Bone marrow (tissue), 2 donors: Measurements from ENCODE around the gene TAC1.
"Not testable (repeated sequence)": the region's sequence is repeated elsewhere in the genome, so short reads cannot be mapped to it uniquely, and the experiment has no call there.

Experiments used
- DNase-seq, 2 donors: peaks; one replicate each; lab custom pipeline; 2025; lab: John Stamatoyannopoulos, UW

TAC1 gene, protein sequence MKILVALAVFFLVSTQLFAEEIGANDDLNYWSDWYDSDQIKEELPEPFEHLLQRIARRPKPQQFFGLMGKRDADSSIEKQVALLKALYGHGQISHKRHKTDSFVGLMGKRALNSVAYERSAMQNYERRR

DNA sequence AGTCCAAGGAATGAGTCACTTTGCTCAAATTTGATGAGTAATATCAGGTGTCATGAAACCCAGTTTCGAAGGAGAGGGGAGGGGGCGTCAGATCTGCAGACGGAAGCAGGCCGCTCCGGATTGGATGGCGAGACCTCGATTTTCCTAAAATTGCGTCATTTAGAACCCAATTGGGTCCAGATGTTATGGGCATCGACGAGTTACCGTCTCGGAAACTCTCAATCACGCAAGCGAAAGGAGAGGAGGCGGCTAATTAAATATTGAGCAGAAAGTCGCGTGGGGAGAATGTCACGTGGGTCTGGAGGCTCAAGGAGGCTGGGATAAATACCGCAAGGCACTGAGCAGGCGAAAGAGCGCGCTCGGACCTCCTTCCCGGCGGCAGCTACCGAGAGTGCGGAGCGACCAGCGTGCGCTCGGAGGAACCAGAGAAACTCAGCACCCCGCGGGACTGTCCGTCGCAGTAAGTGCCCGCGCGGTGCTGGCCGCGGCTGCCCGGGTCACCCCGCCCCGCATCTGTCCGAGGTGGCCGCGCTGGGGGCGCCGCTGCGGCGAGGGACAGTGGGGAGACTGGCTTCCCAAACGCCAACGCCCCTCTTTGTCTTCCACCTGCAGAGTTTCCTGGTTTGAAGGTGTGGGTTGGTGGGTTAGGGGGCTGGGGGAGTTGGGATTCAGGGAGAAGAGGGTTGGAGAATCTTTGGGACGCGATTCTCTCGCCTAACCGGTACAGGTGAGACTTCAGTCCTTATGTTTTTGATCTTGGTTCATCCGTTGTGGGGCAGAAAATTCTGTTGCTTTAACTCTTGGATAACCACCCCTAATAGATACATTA is at the start of gene TAC1:
Gene TAC1 (plus strand): TSS at position 351 of the 829 bp plus-strand sequence. CDS start 527 bp downstream, outside the sequence.
- DNase-seq: no peak

DNA sequence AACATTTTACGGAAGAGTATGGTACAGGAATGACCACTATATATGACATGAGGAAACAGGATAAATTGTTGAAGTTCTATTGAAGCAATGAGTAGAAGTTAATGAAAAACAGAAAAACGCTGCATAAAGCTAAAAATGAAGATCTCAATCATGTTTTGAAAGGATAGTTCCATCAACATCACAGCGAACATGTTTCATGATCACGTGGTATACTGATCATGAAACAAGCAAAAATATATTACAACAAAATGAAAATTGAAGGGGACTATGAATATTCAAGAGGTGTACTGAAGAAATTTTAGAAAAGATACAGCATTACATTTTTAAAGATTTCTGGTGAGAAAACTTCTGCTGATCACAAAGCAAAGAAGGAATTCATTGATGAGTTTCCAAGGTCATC is 45.9 kb upstream of the TAC1 start:
- DNase-seq: no peak

DNA sequence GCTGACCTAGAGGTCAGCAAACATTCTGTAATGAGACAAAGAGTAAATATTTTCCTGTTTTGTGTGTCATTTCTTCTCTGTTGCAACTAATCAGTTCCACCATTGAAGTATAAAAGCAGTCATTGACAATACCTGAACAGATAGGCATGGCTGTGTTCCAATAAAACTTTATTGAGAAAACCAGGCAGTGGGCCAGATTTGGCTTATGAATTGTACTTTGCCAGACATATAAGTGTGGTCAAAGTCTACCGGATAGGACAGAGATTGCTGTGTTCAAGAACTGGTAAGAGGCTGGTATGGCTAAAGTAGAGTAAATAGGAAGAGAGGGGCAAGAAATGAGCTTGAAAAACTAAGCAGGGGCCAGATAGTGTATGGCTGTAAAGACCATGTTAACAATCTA is 38.3 kb upstream of the TAC1 start:
- no peak for DNase-seq

DNA sequence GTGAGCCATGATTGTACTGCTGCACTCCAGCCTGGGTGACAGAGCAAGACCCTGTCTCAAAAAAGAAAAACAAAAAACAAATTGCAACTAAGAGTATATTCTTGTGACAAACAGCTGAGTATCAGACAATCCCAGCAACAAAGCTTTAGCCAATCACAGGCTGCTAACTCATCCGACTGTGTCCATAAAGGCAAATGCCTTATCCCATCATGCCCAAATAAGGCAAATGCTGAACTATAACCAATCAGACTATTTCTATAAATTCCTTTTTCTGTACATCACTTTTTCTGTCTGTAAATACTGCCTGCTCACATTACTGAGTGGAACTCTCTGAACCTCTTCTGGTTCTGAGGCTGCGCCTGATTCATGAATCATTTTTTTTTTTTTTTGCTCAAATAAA is 37.5 kb upstream of the TAC1 start:
- DNase-seq: no peak

DNA sequence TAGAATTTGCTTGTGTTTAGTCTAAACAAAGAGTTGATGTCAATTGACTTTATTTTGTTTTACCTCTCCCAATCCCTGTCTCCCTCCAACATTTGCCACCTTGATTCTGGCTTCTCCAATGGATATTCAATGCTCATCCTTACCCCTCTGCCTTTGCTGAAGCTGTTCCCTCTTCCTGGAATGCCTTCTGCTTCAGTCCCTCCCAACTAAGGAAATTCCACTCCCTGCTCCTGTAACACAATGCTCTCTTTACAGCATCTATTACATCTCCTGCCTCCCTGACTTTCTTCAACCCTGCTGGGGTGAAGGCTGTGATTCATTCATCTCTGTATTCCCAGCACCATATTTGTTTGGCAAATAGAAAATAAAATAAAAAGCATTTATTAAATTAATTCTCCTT is 34.5 kb upstream of the TAC1 start:
- DNase-seq: no peak

DNA sequence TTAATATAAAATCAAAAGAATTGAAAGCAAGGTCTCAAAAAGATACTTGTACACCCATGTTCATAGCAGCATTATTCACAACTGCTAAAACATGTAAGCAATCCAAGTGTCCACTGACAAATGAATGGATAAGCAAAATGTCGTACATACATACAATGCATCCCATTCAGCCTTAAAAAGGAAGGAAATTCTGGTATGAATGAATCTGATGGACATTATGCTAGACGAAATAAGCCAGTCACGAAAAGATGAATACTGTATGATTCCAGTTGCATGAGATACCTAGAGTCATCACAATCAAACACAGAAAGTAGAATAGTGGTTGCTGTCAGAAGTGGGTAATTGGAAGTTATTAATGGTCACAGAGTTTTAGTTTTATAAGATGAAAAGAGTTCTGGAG is 9.5 kb upstream of the TAC1 start:
- DNase-seq: no peak

DNA sequence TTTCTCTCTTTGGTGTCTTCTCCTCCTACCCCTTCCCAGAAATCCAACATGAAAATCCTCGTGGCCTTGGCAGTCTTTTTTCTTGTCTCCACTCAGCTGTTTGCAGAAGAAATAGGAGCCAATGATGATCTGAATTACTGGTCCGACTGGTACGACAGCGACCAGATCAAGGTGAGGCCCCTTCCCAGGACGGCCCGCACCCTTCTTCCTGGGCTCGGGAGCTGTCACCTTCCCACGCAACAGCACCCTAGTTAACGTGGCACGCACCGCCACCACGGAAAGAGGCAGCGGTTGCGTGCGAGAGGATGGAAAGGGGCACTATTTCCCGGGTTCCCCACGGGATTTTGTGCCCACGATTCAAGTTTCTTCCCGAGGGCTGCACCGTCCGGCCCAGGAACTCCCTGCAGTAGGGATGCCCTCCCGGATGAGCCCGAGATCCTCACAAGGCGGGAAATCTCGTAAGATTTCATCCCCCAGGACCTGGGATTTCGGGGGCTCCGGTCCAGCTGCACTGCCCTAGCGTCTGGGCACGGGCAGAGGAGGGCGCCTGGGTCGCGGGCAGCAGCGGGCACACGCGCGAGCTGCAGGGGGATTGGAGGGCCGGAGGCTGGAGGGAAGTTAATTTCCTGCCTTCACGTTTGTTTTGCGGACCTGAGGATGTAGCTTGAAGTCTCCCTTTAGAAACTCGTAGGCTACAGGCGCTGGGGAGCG is 834 bp downstream of the TAC1 start:
- no peak for DNase-seq

DNA sequence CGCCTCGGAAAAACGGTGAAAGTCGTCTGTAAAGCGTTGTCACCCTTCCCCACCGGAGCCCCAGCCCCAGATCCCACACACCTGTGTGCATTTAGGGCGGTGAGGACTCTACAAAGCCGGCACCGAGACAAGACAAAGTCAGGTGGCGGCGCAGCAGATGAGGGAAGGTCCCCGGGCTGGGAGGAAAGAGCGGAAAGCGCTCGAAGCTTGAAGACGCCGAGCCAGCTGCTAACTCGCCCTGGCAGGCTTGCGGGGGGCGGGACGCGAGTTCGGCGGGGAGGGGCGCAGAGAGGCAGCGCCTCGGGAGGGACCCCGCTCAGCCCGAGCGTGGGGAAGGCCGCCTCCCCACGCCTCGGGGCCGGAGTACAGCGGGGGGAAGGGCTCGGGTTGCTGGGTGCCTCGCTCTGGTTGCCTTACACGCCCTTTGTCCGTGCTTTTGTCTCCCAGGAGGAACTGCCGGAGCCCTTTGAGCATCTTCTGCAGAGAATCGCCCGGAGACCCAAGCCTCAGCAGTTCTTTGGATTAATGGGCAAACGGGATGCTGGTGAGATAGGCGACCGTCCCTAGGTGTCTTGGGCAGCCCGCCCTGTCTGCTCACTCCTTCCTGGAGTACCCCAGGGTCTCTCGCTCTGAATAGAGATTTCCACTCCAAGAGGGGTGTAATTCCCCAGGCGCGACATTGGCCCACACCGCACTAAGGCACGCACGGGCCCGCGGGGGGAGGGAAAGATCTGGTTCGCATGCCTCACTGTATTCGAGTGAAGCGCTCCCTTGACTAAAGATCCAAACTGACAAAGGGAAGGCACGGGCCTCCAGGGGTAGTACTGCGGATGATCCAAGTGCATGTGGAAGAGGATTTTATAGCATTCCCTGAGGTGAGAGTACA is 1.6 kb downstream of the TAC1 start:
- no peak for DNase-seq

DNA sequence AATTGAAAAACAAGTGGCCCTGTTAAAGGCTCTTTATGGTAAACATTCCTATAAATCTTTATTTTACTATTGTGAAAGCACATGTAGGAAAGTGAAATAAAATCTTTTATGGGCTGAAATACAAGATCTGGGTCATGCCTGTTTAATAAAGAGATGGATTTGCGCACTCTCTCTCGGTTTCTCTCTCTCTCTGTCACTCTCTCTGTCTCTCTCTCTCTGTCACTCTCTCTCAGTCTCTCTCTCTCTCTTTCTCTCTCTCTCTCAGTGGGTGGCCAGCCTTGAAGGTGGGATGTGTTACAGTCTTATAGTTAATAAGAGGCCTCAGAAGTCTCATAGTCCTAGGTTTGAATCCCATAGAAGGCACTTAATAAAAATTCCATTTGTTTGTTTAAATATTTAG is 2.4 kb downstream of the TAC1 start:
- no peak for DNase-seq

DNA sequence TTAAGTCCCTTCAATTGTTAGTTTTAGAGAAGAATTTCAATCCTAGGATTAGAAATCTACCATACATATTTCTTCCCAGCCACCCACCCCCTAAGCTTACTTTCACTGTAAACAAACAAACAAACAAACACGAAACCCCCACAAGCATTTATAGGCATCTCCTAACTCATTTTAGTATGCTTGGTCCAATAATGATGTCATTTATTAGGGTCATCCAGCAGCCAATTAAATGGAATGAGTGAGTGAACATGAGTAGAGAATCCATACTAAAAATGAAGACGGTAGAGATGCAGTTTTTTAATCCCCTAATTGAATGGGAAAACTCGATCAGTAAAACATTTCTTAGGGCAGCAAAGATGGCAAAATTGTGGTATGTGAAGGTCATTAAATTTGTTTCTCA is 3.2 kb downstream of the TAC1 start:
- DNase-seq: no peak

DNA sequence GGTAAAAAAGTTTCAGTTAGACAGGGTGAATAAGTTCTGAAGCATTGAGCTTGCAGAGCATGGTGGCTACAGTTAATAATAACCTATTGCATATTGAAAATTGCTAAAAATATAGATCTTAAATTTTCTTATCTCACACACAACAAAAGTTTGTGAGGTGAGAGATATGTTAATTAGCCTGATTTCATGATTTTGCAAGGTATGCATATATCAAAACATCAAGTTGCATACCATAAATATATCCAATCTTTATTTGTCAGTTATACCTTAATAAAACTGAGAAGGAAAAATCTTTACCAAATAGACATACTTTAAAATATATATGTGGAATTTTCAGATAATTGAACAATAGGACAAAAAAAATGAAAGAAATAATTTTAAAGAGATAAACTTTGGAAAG is 16.6 kb downstream of the TAC1 start:
- no peak for DNase-seq

DNA sequence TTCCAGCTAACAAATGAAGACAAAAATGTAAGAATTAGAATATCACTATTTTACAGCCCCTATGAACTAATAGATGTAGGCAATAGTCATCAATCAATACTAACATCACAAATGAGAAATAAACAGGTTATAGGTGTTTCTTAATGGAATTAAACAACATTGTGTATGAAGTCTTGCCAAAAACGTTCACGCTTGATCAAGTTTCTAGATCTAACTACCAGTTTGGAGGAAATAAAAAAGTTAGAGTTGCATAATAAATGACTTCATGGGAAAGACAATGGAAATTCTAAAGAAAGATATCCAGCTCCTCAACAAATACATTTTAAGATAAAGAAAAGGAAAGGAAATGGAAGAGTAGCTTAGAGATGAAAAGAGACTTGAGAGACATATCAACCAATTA is 19.7 kb downstream of the TAC1 start:
- DNase-seq: no peak

DNA sequence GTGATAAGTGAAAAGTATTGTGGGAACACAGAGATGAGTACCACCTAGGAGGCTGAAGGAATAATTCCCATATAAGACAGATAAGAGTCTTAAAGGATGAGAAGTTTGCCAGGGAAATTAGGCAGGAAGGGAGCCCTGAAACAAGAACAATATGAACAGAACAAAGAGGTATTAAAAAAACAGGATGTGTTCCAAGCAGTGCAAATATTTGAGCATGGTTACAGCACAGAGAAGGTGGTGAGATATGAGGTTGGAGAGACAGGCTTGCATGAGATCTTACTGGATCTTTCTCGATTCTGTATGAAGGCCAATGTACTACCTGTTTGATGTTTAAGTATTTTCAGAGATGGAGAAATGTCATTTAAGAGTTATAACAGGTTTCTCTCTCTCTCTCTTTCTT is 20.3 kb downstream of the TAC1 start:
- no peak for DNase-seq

DNA sequence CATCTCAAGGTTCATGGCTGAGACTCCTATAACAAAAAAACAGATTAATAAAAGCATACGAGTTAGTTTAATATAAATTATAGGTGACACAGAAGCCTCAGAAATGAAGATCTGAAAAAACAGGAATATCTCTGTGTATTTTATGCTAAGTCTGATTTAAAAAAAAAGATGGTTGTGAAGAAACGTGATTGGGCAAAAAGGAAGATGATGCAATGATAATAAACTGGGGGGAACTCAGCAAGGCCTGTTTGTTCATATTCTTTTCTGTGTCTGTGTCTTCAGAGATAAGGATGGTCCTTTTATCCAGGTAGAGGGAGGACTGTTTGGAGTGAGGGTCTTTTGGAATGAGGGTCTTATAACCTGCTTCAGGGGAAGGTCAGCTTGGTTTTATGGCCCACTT is 25.9 kb downstream of the TAC1 start:
- DNase-seq: no peak

DNA sequence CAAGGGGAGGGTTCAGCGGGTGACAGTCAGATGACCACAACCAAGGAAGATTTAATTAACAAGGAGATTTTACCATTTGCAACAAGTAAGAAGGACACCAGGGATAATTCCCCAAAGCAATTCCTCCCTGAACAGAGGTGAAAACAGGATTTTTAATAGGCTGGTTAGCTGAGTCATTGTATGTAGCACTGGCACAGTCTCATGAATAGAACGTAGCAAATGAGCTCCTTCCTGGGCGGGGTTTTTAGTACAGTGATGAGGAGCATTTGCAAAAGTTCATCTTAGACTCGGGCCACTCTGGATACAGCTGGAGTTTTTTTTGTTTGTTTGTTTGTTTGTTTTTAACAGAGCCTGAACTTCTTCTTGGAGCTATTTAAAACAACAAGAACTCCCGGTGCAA is 39.0 kb downstream of the TAC1 start:
- DNase-seq: no peak

DNA sequence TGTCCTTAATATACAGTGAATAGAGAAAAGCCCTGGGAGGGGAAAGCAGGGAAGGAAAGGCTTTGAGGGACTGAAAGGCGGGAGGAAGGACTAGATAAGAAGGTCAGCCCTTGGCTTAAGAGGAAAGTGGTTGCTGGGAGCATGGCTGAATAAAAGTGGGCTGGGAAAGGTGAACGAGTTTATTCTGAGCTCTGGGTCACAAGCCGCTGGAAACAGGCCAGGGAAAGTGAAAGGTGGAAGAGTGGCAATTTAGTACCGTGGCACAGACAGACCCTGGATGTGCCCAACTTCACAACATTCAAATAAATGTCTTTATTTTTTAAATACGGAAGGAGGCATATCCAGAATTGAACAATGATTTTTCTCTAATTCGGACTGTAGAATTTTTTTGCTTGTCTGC is 39.7 kb downstream of the TAC1 start:
- DNase-seq: no peak

DNA sequence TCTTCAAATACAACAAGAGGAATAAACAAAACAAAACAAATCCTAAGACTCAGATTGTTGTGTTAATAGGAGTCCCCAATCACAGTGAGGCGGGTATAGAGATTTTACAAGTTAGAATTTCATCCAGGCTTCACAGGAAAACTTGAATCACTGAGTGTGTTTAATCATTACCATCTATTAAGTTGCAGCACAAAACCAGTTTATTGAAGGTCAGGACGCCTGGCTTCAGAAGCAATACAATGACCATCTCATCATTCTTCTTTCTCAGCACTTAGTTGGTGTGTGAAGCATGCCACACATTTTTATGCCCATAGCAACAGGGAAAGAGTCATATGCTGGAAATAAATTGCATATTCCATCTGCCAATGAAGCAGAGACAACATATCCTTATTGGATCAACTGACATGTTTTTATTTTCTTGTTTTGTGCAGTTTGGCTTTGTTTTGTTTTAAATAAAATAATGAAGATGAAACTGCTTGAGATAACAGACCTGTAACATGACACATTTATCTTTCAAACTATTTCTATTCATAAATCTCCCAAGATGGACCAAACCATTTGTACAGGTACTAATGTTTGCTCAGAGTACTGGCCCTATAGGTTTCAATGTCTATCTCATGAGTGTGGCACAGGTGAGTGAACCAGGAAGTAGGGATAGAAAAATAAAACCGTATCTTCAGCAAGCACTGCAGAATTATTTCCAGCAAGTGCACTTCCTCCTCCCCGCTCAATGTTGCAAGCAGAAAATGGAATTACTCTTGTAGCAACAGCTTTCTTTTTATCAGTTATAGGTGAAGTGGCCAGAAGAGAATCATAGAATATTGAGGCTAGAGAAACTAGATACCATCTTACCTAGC is 40.4 kb downstream of the TAC1 start:
- no peak for DNase-seq

DNA sequence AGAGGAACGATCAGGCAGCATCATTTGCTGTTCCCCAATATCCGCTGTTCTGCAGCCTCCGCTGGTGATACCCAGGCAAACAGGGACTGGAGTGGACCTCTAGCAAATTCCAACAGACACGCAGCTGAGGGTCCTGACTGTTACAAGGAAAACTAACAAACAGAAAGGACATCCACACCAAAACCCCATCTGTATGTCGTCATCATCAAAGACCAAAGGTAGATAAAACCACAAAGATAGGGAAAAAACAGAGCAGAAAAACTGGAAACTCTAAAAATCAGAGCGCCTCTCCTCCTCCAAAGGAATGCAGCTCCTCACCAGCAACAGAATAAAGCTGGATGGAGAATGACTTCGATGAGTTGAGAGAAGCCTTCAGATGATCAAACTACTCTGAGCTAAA is 54.5 kb downstream of the TAC1 start:
- not testable (repeated sequence) for DNase-seq
